Colonic mucosa (tissue), 4 donors: ENCODE measurements around the gene SYNE3. TPM values are rescaled to one million over a fixed set of nuclear protein-coding genes. Genes with fewer than 3 reads are reported as not detected.

Source experiments
- DNase-seq: peaks from one replicate; pipeline ENCODE4 v3.0.0-alpha.2; 2020
- H3K27ac ChIP-seq: fragments of 200-600 bp; one replicate; pipeline ENCODE4 v1.8.0; 2021
- H3K27me3 ChIP-seq: fragments of 200-600 bp; one replicate; pipeline ENCODE4 v1.8.0; 2021
- H3K36me3 ChIP-seq: fragments of 200-600 bp; one replicate; pipeline ENCODE4 v1.8.0; 2021
- H3K4me1 ChIP-seq: fragments of 200-600 bp; one replicate; pipeline ENCODE4 v1.8.0; 2021; ENCODE audit warnings: mild to moderate bottlenecking
- H3K4me3 ChIP-seq: fragments of 200-600 bp; one replicate; pipeline ENCODE4 v1.8.0; 2021
- H3K9ac ChIP-seq, 2 donors: one replicate each; pipeline ENCODE4 v1.7.0; 2013; ENCODE audit warnings: control low read depth in 2 of 2, low read depth in 2 of 2, low read length in 2 of 2
- H3K9me3 ChIP-seq: fragments of 200-600 bp; one replicate; pipeline ENCODE4 v1.8.0; 2021
- CTCF ChIP-seq: fragments of 200-600 bp; IDR thresholded peaks from one replicate; pipeline ENCODE4 v1.8.0; 2022; ENCODE audit warnings: antibody characterized with exemption, mild to moderate bottlenecking
- intact Hi-C: fragments of 100-400 bp; cut with DNase I; formaldehyde crosslinking; loops from one replicate; pipeline ENCODE4 v1.14.1; 2022
- total RNA-seq, 2 donors: library from RNA; stranded (reverse); fragmentation: NEBNext Ultra II Directional in 1 of 2; extraction: Animal tissue kit (Norgen Biotek cat#: 25700) in 1 of 2; gene quantifications; one replicate each; pipeline ENCODE4 v1.2.1, GENCODE V29; 2021
- donor health status: healthy.
- donor health status: DM: no; HTN: no; CAD: no.
- donor health status: DM: no; HTN: no; CAD: no.

Gene SYNE3
- total RNA-seq, 2 donors from 2014 or later, result 7.3 to 9.5 TPM

GRCh38 chr14:95483309-95484165 is 32.9 kb downstream of the SYNE3 start:
- peak overlapping the region in 1 of 2 donors; percentile 40 for H3K9ac ChIP-seq

DNA sequence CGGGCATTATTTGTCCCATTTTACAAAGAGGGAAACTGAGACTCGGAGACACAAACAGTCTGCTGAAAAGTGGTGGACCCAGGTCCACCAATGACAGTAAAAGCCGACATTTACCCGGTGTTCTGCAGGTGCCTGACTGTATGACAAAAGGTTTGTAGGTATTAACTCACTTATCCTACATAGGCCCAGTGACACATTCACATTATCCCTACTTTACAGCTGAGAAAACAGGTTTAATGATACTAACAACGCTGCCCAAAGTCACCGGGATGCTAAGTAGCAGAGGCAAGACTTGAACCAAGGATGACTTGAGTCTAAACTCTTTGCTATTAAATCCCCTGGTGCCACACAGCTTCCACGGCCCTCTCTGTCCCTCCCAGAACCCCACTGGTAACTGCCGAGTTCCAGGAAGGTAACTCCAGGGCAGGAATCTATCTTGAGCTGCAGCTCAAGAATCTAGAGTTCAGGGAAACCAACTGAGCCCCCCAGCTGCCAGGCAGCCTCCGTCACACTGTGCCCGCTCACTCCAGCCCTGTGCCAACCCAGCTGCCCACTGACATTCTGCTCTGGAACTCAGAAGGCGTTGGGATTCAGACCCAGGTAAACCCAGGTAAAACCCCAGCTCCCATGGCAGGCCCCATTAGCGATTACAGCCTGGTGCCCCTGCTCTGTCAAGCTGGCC is 33.7 kb downstream of the SYNE3 start:
- no peak for TF ChIP-seq CTCF
- peaks cover 17% of the 10 kb centered on the region for H3K4me1 ChIP-seq
- intact Hi-C loops, result no loop called here
- no peaks in the 10 kb centered on the region for H3K27me3 ChIP-seq
- H3K4me3 ChIP-seq, result no peak overlapping the region
- H3K9me3 ChIP-seq, result no peaks in the 10 kb centered on the region
- H3K27ac ChIP-seq, result peak overlapping the region; percentile 48
- H3K36me3 ChIP-seq, result no peaks in the 10 kb centered on the region
- peak overlapping the region in 1 of 2 donors; percentile 23 for H3K9ac ChIP-seq
- DNase-seq, result no peak

More at GRCh38 chr14:95483309-95484165, 32.9 kb downstream of the SYNE3 start:
- Histone ChIP-seq H3K4me3 (no peak overlapping the region), H3K27me3 (no peaks in the 10 kb centered on the region), H3K9me3 (no peaks in the 10 kb centered on the region), H3K36me3 (no peaks in the 10 kb centered on the region), H3K4me1 (peaks cover 17% of the 10 kb centered on the region), H3K27ac (peak overlapping the region; percentile 48)
- intact Hi-C loops, result no loop called here
- no peak for TF ChIP-seq CTCF
- DNase-seq, result peak; percentile 70

DNA sequence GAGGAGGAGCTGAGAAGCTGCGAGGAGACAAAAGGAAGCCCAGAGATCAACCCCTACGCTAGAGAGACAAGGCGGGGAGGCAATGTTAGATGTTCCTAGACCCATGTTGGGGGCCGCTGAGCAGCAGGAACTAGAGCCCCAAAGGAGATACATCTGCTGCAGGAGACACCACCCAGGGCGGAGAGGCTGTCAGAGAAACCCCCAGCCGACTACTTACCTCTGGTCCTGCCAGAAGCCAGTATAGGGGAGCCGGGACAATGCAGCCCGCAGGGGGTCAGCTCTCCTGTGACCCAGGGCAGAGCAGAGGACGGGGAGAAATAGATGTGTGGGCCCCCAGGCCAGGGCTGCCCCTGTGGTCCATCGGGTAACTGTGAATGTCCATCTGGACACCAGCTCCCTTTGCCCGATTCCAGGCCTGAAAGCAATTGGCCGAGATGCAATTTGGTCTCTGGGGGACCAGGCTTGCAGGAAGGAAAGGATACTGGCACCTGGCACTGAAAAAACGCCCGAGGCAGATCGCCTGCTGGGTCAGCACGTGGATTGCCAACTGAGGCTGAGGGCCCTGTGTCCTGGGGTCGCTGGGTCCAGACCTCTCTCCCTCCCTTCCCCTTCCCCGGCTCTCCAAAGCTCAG is 34.9 kb downstream of the SYNE3 start:
- intact Hi-C loops, result no loop called here
- Histone ChIP-seq H3K9me3 (no peaks in the 10 kb centered on the region), H3K9ac (no peak overlapping the region), H3K27ac (no peak overlapping the region), H3K4me1 (peaks cover 12% of the 10 kb centered on the region), H3K36me3 (no peaks in the 10 kb centered on the region), H3K4me3 (no peak overlapping the region), H3K27me3 (no peaks in the 10 kb centered on the region)
- DNase-seq, result no peak
- TF ChIP-seq CTCF, result no peak

- Histone ChIP-seq H3K4me3 (no peak overlapping the region), H3K9me3 (no peaks in the 10 kb centered on the region), H3K27ac (no peak overlapping the region), H3K9ac (no peak overlapping the region), H3K4me1 (peaks cover 12% of the 10 kb centered on the region), H3K36me3 (no peaks in the 10 kb centered on the region), H3K27me3 (no peaks in the 10 kb centered on the region)
- no peak for TF ChIP-seq CTCF
- intact Hi-C loops, result no loop called here
- no peak for DNase-seq
Measured at GRCh38 chr14:95480887-95481226, 35.6 kb downstream of the SYNE3 start.

- H3K9ac ChIP-seq, result peak overlapping the region in 1 of 2 donors; percentile 27
- no peaks in the 10 kb centered on the region for H3K36me3 ChIP-seq
- no peaks in the 10 kb centered on the region for H3K9me3 ChIP-seq
- no peak for TF ChIP-seq CTCF
- intact Hi-C loops, result no loop called here
- no peaks in the 10 kb centered on the region for H3K27me3 ChIP-seq
- DNase-seq, result no peak
- peaks cover 12% of the 10 kb centered on the region for H3K4me1 ChIP-seq
- H3K4me3 ChIP-seq, result no peak overlapping the region
- no peak overlapping the region for H3K27ac ChIP-seq
Measured at GRCh38 chr14:95480109-95480886, 36.2 kb downstream of the SYNE3 start.
